Measurements from ENCODE around the gene MOSPD2. TPM values are rescaled to one million over a fixed set of nuclear protein-coding genes. Genes with fewer than 3 reads are reported as not detected.

Gene MOSPD2
- total RNA-seq, 1 experiment from 2014 or later: 8.7 TPM

DNA sequence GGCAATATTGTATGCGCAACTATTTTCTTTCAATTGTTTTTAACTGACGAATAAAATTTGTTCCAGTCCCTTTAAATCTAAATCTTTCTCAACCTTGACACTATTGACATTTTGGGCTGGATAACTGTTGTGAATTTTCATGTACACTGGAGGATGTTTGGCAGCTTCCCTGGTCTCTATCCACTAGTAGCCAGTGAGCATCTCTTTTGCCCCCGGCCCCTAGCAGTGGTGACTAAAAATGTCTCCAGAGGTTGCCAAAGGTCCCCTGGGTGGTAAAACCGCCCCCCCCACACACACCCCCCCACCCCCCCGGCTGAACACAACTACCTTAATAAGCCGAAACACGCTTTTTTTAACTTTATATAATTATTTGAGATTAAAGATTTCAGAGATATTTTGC is 866 bp upstream of the MOSPD2 start:
- ATAC-seq (no peak), DNase-seq (ENCODE audit: low read depth, low spot score) (no peak)
- Histone ChIP-seq H3K4me3 (ENCODE audit: low read depth in 2 of 2, low read length in 2 of 2) (peak overlapping the region; percentile 60 to 73), H3K4me1 (ENCODE audit: control insufficient read depth, insufficient read depth, low read length) (no peaks in the 10 kb centered on the region), H3K27me3 (ENCODE audit: control insufficient read depth, insufficient read depth, low read length) (no peaks in the 10 kb centered on the region), H3K9me3 (ENCODE audit: control insufficient read depth, insufficient read depth, low read depth, low read length) (no peaks in the 10 kb centered on the region), H3K36me3 (ENCODE audit: control insufficient read depth, insufficient read depth, low read length) (no peaks in the 10 kb centered on the region), H3K27ac (ENCODE audit: low read length) (peak overlapping the region; percentile 66; the same call in 1 of the 2 replicates)
- intact Hi-C loops (cut with micrococcal nuclease; ENCODE audit: unreplicated experiment): no loop called here
- ChIA-PET CTCF (no interaction called here), POLR2A (no interaction called here)
- no TSS peak for BruUV-seq (replicated peaks)
- TF ChIP-seq POLR2AphosphoS5 (IDR thresholded peaks at IDR 0.05; ENCODE audit: low read depth, low read length) (no peak), TCF7L2 (IDR thresholded peaks at IDR 0.05; ENCODE audit: low read depth, low read length) (no peak), REST (IDR thresholded peaks at IDR 0.05; ENCODE audit: insufficient read depth in 1 of 2, low read depth in 2 of 2, low read length in 1 of 2) (no peak), SIN3A (IDR thresholded peaks at IDR 0.05; ENCODE audit: borderline replicate concordance, insufficient read depth, low read depth, low read length) (no peak)
- TF ChIP-seq, protein P1, sequence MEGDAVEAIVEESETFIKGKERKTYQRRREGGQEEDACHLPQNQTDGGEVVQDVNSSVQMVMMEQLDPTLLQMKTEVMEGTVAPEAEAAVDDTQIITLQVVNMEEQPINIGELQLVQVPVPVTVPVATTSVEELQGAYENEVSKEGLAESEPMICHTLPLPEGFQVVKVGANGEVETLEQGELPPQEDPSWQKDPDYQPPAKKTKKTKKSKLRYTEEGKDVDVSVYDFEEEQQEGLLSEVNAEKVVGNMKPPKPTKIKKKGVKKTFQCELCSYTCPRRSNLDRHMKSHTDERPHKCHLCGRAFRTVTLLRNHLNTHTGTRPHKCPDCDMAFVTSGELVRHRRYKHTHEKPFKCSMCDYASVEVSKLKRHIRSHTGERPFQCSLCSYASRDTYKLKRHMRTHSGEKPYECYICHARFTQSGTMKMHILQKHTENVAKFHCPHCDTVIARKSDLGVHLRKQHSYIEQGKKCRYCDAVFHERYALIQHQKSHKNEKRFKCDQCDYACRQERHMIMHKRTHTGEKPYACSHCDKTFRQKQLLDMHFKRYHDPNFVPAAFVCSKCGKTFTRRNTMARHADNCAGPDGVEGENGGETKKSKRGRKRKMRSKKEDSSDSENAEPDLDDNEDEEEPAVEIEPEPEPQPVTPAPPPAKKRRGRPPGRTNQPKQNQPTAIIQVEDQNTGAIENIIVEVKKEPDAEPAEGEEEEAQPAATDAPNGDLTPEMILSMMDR (IDR thresholded peaks at IDR 0.05): no peak
- in situ Hi-C loops (cut with HindIII; ENCODE audit: low pct_unique_long_range_greater_than_20kb, low sequenced_read_pairs): no loop called here

DNA sequence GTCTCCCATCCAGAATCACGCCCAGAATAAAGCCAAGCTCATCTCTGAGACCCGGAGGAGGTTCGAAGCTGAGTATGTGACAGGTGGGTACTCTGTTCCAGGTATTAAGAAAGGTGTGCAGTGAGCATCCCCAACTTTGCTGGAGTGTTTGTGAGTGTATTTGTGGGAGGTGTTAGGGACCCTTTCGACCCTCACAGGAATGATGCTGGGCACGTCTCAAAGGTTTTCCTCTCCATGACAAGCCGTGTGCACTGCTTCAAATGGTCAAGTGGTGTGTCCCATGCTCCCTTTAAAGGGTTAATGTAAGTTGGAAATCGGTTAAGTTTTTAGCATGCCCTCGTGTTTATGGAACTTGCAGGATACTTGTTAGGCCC is 442 bp downstream of the MOSPD2 start:
- intact Hi-C loops (cut with micrococcal nuclease; ENCODE audit: unreplicated experiment) (no loop called here), in situ Hi-C loops (cut with HindIII; ENCODE audit: low pct_unique_long_range_greater_than_20kb, low sequenced_read_pairs) (no loop called here)
- ATAC-seq (no peak), DNase-seq (ENCODE audit: low read depth, low spot score) (no peak)
- Histone ChIP-seq H3K9me3 (ENCODE audit: control insufficient read depth, insufficient read depth, low read depth, low read length) (no peaks in the 10 kb centered on the region), H3K4me1 (ENCODE audit: control insufficient read depth, insufficient read depth, low read length) (no peaks in the 10 kb centered on the region), H3K27me3 (ENCODE audit: control insufficient read depth, insufficient read depth, low read length) (no peaks in the 10 kb centered on the region), H3K27ac (ENCODE audit: low read length) (peak overlapping the region; percentile 72), H3K36me3 (ENCODE audit: control insufficient read depth, insufficient read depth, low read length) (no peaks in the 10 kb centered on the region), H3K4me3 (ENCODE audit: low read depth in 2 of 2, low read length in 2 of 2) (peak overlapping the region; percentile 68 to 87)
- TF ChIP-seq, protein P1 (IDR thresholded peaks at IDR 0.05): no peak
- TF ChIP-seq TCF7L2 (IDR thresholded peaks at IDR 0.05; ENCODE audit: low read depth, low read length) (no peak), REST (IDR thresholded peaks at IDR 0.05; ENCODE audit: insufficient read depth in 1 of 2, low read depth in 2 of 2, low read length in 1 of 2) (no peak), SIN3A (IDR thresholded peaks at IDR 0.05; ENCODE audit: borderline replicate concordance, insufficient read depth, low read depth, low read length) (no peak), POLR2AphosphoS5 (IDR thresholded peaks at IDR 0.05; ENCODE audit: low read depth, low read length) (no peak)
- CTCF ChIA-PET: no interaction called here
- POLR2A ChIA-PET: no interaction called here
- TSS peak; percentile 81 for BruUV-seq (replicated peaks)
